Heart left ventricle (tissue), 16 donors: ENCODE measurements around the gene WNT7B. TPM values are rescaled to one million over a fixed set of nuclear protein-coding genes. Genes with fewer than 3 reads are reported as not detected.

Experiments used
- ATAC-seq, 4 donors: fragments of 200-7000 bp; cut with Tn5 transposase; one replicate each; pipeline ENCODE4 v1.9.1; 2020 to 2022; ENCODE audit warnings: moderate library complexity in 4 of 4, mild to moderate bottlenecking in 3 of 4, moderate number of reproducible peaks in 1 of 4
- DNase-seq, 5 donors: peaks; one replicate each; pipeline ENCODE4 v3.0.0-alpha.2; 2020
- H3K27ac ChIP-seq, 12 donors: fragments of 200-600 bp; sonication (generic) in 4 of 12; one replicate each; pipeline versions ENCODE4 v1.5.0 to v1.8.0; 2016 to 2022; ENCODE audit warnings: mild to moderate bottlenecking in 2 of 12
- H3K27me3 ChIP-seq, 9 donors: fragments of 200-600 bp; sonication (generic) in 2 of 9; one replicate each; pipeline versions ENCODE4 v1.5.1 to v1.8.0; 2016 to 2022; ENCODE audit warnings: mild to moderate bottlenecking in 3 of 9
- H3K36me3 ChIP-seq, 9 donors: fragments of 200-600 bp; sonication (generic) in 2 of 9; one replicate each; pipeline versions ENCODE4 v1.5.0 to v1.8.0; 2018 to 2022; ENCODE audit warnings: mild to moderate bottlenecking in 2 of 9
- H3K4me1 ChIP-seq, 12 donors: fragments of 200-600 bp; sonication (generic) in 4 of 12; one replicate each; pipeline versions ENCODE4 v1.5.0 to v1.8.0; 2016 to 2022; ENCODE audit warnings: mild to moderate bottlenecking in 3 of 12
- H3K4me3 ChIP-seq, 12 donors: fragments of 200-600 bp; sonication (generic) in 4 of 12; one replicate each; pipeline versions ENCODE4 v1.5.0 to v1.8.0; 2017 to 2022; ENCODE audit warnings: mild to moderate bottlenecking in 9 of 12, moderate library complexity in 4 of 12
- H3K9me3 ChIP-seq, 12 donors: fragments of 200-600 bp; sonication (generic) in 4 of 12; one replicate each; pipeline versions ENCODE4 v1.5.0 to v1.8.0; 2016 to 2022; ENCODE audit warnings: mild to moderate bottlenecking in 1 of 12
- POLR2A ChIP-seq, 2 donors: fragments of 450-650 bp; IDR thresholded peaks; one replicate each; pipeline ENCODE4 v1.6.1; 2017; ENCODE audit warnings: antibody characterized with exemption in 2 of 2, mild to moderate bottlenecking in 2 of 2, moderate library complexity in 2 of 2
- WGBS, 4 donors: extraction: QIAGEN DNeasy Blood & Tissue Kit in 2 of 4; methylation state at CpG; one replicate each; pipeline versions ENCODE4 v1.1.5 to v1.1.7; 2013 to 2018; 5-methylcytosine and 5-hydroxymethylcytosine counted together
- intact Hi-C, 10 donors: fragments of 100-400 bp; cut with DNase I; formaldehyde crosslinking; loops; one replicate each; pipeline versions ENCODE4 v1.11.1 to v1.14.2; 2022
- polyA plus RNA-seq, 2 donors: library from polyadenylated mRNA; stranded (reverse); fragments of 200-250 nt; gene quantifications; one replicate each; pipeline ENCODE4 v1.2.3, GENCODE V29; 2013
- total RNA-seq, 9 donors: library from RNA; depleted of rRNA in 2 of 9; stranded (reverse); fragments of >200 nt in 2 of 9; fragmentation: NEBNext Ultra II Directional in 3 of 9; extraction: Animal tissue kit (Norgen Biotek cat#: 25700) in 3 of 9; gene quantifications; one replicate each; pipeline versions ENCODE4 v1.1.0 to v1.2.4, GENCODE V29; 2016 to 2023
- TF ChIP-seq, protein P1 (sequence below), 12 donors: fragments of 200-600 bp; sonication (generic) in 4 of 12; IDR thresholded peaks; one replicate each; pipeline versions ENCODE4 v1.5.0 to v1.8.0; 2018 to 2022; ENCODE audit warnings: antibody characterized with exemption in 12 of 12, mild to moderate bottlenecking in 5 of 12
- donor health status: ischemic (EF 13 %, LVEDD 7.1; RV severe dilation, severe dysfunction).
- donor health status: healthy with polysubstance abuse.
- donor health status: DM: no; HTN: yes; CAD: no.
- donor health status: DM: no; HTN: no; CAD: no.
- donor health status: ischemic (EF 25% LVEDD 6.9; RV normal size, moderate dysfunction).
- donor health status: ischemic (EF 25% LVEDD 5.7; RV mildly dilated, moderate dysfunction).
- donor health status: healthy.
- donor health status: DM: yes; HTN: yes; CAD: no.
- donor health status: ischemic (EF 35%, LVEDD 5.7; RV mildly dilated, moderate dysfunction).
- donor health status: nonischemic (EF 11% LVEDD 7.7; RV severe dilation, severe dysfunction).
- donor health status: DM: yes; HTN: yes; CAD: no.
- donor health status: PGD.
- donor health status: ischemic (EF 29% LVEDD 5.4; RV normal size, mild dysfunction).
- donor health status: nonischemic (EF 23%, LVEDD 6.1; RV moderate dilation, normal function).

WNT7B gene
- total and polyA plus RNA-seq, 11 donors: 0.36 TPM; not detected in 10

DNA sequence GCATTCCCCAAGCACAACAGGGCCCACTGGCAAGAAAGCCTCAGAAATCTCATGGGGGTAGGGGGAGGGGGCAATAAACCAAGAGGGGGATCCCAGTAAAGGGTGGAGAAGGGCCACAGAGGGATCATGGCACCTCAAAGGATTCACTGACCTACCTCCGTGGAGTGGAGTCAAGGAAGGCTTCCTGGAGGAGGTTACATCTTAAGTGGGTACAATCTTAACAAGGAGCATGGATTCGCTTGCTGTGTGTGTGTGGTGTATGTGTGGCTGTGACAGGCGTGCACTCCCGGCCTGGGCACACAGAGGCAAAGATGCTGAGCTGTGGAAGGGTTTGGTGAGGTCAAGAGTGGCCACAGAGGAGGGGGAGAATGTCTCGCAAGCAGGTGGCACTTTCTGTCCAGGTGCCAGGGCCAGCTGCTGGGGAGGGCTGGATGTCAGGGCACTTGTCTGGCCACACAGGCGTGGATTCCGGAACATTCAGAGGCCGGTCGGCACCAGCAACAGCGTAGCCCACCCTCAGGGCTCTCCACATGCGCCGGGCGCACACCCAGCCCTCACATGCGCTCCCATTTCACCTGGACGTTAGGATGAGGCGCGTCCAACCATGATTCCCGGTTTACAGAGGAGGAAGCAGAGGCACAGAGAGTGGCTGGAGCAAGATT is 43.3 kb downstream of the WNT7B start:
- Histone ChIP-seq H3K36me3 (no peaks in the 10 kb centered on the region), H3K27ac (no peak overlapping the region), H3K27me3 (peaks cover 11 to 63% (median 25%) of the 10 kb centered on the region in 9 donors), H3K9me3 (peaks cover 0 to 7% (median 0%) of the 10 kb centered on the region in 12 donors), H3K4me3 (no peak overlapping the region), H3K4me1 (peaks cover 0 to 7% (median 0%) of the 10 kb centered on the region in 12 donors)
- TF ChIP-seq, protein P1, sequence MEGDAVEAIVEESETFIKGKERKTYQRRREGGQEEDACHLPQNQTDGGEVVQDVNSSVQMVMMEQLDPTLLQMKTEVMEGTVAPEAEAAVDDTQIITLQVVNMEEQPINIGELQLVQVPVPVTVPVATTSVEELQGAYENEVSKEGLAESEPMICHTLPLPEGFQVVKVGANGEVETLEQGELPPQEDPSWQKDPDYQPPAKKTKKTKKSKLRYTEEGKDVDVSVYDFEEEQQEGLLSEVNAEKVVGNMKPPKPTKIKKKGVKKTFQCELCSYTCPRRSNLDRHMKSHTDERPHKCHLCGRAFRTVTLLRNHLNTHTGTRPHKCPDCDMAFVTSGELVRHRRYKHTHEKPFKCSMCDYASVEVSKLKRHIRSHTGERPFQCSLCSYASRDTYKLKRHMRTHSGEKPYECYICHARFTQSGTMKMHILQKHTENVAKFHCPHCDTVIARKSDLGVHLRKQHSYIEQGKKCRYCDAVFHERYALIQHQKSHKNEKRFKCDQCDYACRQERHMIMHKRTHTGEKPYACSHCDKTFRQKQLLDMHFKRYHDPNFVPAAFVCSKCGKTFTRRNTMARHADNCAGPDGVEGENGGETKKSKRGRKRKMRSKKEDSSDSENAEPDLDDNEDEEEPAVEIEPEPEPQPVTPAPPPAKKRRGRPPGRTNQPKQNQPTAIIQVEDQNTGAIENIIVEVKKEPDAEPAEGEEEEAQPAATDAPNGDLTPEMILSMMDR (IDR thresholded peaks at IDR 0.05): no peak
- TF ChIP-seq POLR2A (IDR thresholded peaks at IDR 0.05): no peak
- WGBS, 4 donors: 86 to 90% (median 88%) methylated on average over 18 of the region's 18 CpGs
- ATAC-seq (no peak), DNase-seq (no peak)
- intact Hi-C loops: no loop called here

DNA sequence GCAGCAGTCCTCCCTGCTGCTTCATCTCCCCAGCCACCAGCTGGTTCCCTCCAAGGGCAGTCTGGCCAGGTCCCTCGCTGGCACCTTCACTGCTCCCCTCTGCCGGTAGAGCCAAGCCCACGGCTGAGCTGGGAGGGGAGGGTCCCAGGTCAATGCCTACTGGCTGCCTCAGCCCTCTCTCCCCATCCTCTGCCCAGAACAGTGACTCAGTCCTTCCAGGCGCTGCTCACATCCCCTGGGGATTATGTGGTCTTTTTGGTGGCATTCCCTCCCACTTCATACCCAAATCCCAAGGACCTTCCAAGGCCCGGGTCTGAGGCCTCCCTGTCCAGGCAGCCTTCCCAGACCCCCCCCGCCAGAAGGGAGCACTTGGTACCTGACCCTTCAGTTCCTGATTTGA is 44.9 kb downstream of the WNT7B start:
- no peak for ATAC-seq
- Histone ChIP-seq H3K27me3 (peaks cover 11 to 63% (median 25%) of the 10 kb centered on the region in 9 donors), H3K9me3 (no peaks in the 10 kb centered on the region), H3K36me3 (no peaks in the 10 kb centered on the region), H3K4me1 (peaks cover 0 to 7% (median 0%) of the 10 kb centered on the region in 12 donors), H3K4me3 (no peak overlapping the region), H3K27ac (no peak overlapping the region)
- intact Hi-C loops: no loop called here
- 78 to 88% (median 81%) methylated on average over 6 of the region's 6 CpGs for WGBS, 4 donors
- DNase-seq: no peak
- no peak for TF ChIP-seq POLR2A (IDR thresholded peaks at IDR 0.05)
- TF ChIP-seq, protein P1 (IDR thresholded peaks at IDR 0.05): no peak

DNA sequence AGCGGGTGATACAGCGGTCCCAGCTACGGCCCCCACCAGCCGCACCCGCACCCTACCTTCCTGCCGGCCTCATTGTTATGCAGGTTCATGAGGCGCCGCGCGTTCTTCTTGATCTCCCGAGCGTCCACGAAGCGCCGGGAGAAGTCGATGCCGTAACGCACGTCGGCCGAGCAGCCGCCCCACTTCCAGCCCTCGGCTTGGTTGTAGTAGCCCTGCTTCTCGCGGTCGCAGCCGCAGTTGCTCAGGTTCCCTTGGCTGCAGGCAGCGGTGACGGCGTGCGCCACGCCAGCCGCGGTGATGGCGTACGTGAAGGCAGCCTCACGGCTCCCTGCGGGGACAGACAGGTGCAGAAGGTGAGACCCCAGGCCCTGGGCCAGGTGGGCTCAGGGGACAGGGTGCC is 45.9 kb downstream of the WNT7B start:
- H3K4me1 ChIP-seq: peaks cover 0 to 7% (median 0%) of the 10 kb centered on the region in 12 donors
- intact Hi-C loops: no loop called here
- TF ChIP-seq, protein P1 (IDR thresholded peaks at IDR 0.05): no peak
- no peak for TF ChIP-seq POLR2A (IDR thresholded peaks at IDR 0.05)
- peaks cover 11 to 57% (median 22%) of the 10 kb centered on the region in 9 donors for H3K27me3 ChIP-seq
- WGBS, 4 donors: 67 to 87% (median 78%) methylated on average over 35 to 38 of the region's 38 CpGs
- H3K9me3 ChIP-seq: no peaks in the 10 kb centered on the region
- ATAC-seq (no peak), DNase-seq (no peak)
- H3K27ac ChIP-seq: no peak overlapping the region
- H3K36me3 ChIP-seq: no peaks in the 10 kb centered on the region
- H3K4me3 ChIP-seq: no peak overlapping the region

DNA sequence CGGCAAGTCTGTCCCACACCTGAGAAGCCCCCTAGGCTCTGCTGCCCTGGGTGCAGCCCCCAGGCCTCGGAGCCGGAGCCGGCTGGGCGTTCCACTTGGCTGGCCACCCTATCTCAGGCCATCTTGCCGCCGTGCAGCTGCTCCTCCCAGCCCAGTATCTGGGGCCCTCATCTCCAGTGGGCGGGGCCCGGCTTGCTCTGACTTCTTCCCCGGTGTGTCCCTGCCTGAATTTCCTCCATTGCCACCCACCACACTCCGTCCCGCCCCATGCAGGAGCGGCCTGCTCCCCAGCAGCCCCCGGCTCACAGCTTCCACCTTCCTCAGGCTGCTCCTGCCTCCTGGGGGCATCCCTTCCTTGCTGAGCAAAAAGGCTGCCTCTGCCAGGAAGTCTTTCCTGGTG is 46.6 kb downstream of the WNT7B start:
- no peak overlapping the region for H3K27ac ChIP-seq
- ATAC-seq: no peak
- peaks cover 0 to 6% (median 0%) of the 10 kb centered on the region in 12 donors for H3K4me1 ChIP-seq
- intact Hi-C loops: no loop called here
- no peak for DNase-seq
- H3K36me3 ChIP-seq: no peaks in the 10 kb centered on the region
- H3K9me3 ChIP-seq: no peaks in the 10 kb centered on the region
- H3K27me3 ChIP-seq: peaks cover 11 to 53% (median 21%) of the 10 kb centered on the region in 9 donors
- 55 to 70% (median 68%) methylated on average over 10 to 14 of the region's 14 CpGs for WGBS, 4 donors
- no peak overlapping the region for H3K4me3 ChIP-seq
- TF ChIP-seq POLR2A (IDR thresholded peaks at IDR 0.05): no peak
- TF ChIP-seq, protein P1 (IDR thresholded peaks at IDR 0.05): no peak
